HG02623 (cell line): ENCODE measurements around the gene PPP1R12A.

Experiments used
- ATAC-seq: cut with Tn5 transposase; IDR thresholded peaks from one replicate; pipeline ENCODE4 v1.9.1; 2021; ENCODE audit warnings: moderate library complexity; ENCODE audit not compliant: unreplicated experiment

PPP1R12A gene

DNA sequence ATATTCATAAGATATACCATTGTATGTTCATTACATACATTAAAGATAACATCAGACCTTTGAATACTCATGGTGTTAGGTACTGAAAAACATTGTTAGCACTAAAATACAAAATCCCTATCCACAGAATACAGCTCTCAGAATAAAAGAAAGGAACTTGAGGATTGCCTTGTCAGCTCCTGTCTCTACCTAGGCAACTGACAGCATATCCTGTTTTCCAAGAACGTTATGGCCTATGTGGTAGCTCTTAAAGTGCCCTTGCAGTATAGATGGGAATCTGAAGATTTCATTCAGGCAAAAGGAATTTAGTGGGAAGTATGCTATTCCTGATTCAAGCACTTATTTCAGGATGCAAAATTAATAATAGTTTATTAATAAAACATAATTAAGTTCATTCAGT lies 1.8 kb upstream of the PPP1R12A start:
- ATAC-seq: no peak

DNA sequence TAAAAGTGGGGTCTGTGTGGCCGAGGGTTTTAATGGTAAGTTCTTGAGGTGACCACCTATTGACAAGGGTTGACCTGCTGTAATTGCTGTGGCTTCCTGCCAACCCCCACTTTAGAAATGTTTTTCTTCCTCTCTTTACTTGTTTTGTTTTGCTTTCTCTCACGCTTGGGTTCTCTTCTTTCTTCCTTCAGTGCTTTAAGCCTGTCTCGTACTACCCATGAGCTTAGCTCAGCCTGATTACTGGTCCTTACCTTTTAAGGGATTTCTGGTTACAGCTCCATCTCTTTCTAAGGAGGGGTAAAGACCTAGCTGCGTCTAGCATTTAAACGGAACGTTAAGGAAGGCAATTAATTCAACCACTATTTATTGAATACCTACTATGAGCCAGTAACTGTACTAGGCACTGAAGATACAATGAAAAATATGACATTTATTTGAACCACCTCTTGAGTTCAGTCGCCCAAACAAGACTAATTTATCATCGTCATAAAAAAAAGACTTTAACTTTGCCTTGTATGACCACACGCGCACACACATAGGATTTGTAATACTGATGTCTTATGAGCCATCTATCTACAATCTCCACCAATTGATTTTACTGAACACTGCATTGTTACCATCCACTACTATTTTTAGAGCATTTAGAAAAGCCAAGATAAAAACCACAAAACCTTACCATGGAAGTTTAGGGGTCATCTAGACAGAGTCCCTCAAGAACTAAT lies 888 bp upstream of the PPP1R12A start:
- ATAC-seq: peak; percentile 14

DNA sequence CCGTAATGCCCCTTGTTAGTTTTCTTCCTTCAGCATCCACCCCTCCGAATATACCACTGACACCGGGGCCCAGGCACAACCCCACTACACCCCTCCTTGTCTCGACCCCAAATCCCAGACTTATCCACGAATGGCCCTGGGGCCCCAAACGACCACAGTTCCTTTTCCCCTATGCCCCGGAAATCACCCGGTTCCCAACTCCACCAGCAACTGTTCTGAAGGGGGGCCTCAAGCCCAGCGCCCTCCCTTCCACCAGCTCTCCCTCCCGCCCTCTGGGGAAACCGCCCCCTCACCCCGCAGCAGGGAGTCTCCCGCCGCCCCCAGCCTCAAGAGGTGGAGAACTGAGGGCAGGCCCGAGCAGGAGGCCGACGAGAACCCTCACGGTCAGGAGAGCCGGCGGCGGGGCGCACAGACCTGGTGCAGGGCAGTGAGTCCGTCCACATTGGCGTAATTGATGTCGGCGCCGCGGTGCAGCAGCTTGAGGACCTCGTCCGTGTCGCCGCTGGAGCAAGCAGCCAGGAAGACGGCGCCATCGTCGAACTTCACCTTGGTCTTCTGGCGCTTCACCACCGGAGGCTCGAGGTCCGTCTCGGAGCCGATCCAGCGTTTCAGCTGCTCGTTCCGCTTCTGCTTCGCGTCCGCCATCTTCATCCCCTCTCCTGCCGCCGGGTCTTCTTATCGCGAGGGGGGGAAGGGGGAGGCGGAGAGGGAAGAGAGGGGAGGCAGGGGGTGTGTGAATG lies 446 bp downstream of the PPP1R12A start:
- ATAC-seq: peak; percentile 8

DNA sequence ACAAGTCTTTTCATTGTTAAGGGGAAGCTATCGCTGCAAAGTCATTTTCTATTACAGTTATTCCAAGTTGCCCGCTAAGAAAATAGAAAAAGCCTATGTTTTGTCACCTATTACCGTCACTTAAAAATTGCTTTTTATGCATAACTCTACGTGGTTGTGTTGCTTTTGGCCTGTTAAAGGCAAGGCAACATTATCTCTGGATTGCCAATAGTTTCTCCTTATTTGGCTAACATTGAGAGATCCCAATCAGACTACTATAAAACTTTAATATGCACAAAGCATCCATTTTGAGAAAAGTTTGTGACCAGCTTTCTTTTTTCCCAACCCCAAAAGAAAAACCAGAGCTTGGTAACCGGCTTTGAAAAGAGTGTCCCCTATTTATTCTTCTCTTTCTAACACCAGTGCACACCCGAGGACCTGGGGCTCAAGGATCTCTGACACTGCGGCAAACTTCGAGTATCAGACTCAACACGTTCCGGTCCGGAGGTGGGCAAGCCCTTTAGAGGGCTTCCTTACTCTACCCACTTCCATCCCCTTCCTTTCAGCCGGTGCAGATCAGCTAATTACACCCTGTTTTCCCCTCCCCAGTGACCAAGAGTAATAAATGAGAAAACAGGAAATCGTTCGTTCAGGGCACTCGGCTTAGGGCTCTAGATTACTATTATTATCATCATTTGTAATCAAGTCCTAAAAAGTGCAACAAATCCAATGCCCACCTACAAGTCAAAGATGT lies 1.2 kb downstream of the PPP1R12A start:
- ATAC-seq: no peak

DNA sequence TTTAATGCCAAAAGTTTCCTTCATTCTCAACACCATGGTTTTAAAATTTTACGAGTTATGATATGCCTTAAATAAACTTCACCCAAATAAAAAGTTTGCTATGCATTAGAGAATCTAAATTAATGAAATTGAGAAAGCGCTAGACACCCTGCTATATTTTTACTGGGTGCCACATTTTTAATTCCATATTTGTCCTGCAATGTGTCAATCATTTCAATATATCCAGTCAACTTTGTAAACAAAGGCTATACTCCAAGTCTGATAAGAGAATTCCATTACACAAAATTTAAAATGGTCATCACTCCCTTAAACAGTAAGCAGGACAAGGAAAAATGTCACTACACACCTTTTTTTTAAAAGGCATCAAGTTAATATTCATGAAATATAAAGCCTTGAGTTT lies 1.9 kb downstream of the PPP1R12A start:
- ATAC-seq: no peak

DNA sequence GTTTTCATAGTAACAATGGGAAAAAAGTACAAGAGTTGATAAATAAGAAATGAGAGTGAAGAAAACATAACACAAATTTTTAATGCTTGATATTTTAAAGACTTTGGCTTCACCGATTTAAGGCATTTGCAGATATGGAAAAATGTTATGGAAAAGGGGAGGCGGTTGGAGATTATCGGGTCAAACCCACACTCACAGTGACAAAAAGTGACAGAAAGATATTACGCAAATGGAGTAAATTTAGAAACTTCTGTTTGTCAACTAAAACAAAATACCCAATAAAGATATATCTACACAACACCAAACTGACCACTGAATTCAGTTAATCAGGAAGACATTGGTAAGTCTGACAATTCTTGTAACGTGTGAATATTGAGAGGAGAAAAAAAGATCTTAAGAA lies 2.5 kb downstream of the PPP1R12A start:
- ATAC-seq: no peak

DNA sequence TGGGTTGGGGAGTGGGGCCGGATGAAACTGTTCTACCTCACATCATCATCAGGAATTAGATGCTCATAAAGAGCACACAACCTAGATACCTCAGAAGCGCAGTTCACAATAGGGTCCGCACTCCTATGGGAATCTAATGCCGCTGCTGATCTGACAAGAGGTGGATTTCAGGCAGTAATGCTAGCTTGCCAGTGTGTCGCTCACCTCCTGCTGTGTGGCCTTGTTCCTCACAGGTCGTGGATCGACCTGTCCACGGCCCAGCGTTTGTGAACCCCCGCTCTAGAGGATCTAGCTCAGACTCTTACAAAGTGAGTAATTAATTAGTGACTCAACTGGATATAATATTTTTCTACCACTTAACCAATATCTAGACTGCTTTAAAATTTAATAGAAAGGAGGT lies 5.8 kb downstream of the PPP1R12A start:
- ATAC-seq: no peak

DNA sequence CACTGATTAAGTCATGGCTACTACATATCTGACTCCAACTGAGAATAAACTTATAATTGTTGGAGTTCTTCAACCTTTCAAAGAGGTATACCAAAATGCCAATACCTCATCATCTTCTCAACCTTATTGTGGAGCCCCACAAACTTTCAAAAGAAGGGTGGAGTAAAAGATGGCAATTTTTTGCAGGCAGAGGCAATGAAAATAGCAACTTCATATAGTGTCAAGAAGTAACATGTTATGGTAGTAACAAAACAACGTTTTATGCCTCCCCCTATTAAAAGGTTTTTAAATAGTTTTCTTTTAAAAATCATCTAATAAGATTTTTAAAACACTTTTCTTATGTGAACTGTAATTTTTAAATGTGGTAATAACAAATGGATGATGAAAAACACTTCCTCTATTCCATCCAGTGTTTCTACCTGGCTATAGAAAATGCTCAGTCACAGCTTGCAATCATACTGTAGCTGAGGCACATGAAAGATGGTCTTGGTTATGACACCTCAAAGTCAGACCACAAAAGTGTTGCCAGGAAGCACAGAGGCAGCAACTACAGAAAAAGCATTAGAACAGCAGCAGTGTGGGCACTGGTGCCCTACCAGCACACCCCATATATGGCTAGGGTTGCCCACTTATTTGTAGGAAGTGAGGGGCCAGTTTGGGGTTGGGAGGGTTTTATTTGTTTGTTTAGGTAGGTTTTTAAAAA lies 7.0 kb downstream of the PPP1R12A start:
- ATAC-seq: peak; percentile 97

DNA sequence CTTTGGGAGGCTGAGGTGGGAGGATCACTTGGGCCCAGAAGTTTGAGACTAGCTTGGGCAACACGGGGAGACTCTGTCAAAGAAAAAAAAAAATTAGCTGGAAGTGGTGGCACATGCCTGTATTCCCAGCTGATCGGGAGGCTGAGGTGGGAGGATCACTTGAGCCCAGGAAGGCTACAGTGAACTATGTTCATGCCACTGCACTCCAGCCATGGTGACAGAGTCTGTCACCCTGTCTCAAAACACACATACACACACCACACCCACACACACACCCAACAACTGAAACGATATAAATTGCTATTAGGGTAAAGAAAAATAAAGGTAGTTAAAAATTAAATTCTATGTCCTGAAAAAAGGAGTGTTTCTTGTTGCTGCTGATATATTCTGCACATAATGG lies 7.9 kb downstream of the PPP1R12A start:
- ATAC-seq: no peak

DNA sequence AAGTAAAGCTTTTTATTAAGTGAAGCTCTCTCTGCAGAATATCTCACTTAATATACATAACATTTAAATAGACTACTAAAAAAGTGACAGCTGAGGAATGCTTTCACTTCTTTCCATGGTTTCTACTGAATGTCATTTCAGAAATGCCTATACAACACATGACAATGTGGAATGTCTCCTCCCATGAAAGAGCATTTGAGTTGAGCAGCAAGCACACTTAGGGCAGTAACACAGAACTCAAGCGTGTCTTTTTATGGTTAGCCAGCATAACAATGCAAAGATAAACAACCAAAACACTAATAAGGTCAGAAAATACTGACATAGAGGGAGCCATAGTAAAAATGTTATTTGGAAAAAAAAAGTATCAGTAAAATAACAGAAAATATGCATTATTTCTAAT lies 9.4 kb downstream of the PPP1R12A start:
- no peak for ATAC-seq

DNA sequence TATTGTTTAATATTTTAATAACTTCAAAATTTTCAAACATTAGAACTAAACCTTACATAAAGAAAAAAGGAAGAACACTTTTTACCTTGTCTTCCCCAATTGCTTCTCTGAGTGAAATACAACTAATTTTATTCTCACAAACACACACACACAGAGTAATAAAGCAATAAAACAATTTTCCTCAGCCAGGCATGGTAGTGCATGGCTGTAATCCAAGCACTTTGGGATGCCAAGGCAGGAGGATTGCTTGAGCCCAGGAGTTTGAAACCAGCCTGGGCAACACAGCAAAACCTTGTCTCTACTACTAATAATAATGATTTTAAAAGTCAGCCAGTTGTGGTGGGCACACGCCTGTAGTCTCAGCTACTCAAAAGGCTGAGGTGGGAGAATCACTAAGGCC lies 13.1 kb downstream of the PPP1R12A start:
- ATAC-seq: no peak

DNA sequence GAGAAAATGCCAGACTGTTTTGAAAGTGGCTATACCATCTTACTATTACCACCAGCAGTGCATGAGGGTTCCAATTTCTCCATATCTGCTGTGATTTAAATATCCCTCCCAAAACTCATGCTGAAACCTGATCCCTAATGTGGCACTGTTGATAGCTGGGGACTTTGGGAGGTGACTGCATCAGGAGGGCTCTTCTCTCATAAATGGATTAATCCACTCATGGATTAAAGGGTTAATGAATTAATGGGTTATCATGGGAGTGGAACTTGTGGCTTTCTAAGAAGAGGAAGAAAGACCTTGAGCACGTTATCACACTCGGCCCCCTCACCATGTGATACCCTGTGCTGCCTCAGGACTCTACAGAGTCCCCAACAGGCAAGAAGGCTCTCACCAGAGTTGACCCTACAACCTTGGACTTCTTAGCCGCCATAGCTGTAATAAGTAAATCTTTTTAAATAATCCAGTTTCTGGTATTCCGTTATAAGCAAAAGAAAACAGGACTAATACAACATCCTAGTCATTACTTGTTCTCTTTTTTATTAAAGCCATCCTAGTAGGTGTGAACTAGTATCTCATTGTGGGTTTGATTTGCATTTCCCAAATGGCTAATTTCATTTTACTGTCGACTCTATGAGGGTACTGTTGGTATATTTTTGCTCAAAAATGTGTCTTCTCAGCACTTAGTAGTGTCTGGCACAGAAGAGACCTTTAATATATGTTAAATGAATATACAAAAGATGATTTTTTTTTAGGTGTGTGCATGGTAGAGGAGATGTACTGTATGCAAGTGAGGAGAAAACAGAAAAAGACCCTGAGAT lies 14.3 kb downstream of the PPP1R12A start:
- ATAC-seq: no peak

DNA sequence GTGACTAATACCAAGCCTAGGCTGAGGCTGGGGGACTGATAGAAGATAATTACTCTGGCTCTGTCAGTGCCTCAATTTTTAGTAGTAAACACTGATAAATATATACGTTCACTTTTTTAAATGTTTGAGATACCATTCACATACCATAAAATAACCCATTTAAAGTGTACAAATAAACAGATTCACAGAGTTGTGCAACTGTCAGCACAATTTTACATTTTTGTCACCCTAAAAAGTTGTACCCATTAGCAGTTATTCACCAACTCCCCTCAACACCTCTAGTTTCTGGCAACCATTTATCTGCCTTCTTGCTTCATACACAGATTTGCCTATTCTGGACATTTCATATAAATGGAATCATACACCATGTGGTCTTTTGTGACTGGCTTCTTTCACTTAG lies 15.1 kb downstream of the PPP1R12A start:
- ATAC-seq: no peak

DNA sequence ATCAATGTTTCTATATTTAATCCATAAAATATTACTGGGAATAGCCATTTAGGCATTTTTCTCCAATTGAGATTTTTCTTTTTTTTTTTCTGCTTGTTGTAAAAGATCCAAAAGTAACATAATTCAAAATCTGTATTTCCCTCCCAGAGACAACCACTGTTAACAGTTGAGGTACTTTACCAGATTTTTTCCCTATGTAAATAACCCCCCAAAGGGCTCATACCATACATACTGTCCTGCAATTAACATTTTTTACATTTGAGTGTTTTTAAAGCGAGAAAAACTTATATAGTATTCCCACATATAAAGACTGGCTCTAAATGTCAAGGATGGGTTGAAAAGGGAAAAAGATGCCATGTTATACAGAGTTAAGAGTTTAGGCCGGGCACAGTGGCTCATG lies 18.1 kb downstream of the PPP1R12A start:
- no peak for ATAC-seq

DNA sequence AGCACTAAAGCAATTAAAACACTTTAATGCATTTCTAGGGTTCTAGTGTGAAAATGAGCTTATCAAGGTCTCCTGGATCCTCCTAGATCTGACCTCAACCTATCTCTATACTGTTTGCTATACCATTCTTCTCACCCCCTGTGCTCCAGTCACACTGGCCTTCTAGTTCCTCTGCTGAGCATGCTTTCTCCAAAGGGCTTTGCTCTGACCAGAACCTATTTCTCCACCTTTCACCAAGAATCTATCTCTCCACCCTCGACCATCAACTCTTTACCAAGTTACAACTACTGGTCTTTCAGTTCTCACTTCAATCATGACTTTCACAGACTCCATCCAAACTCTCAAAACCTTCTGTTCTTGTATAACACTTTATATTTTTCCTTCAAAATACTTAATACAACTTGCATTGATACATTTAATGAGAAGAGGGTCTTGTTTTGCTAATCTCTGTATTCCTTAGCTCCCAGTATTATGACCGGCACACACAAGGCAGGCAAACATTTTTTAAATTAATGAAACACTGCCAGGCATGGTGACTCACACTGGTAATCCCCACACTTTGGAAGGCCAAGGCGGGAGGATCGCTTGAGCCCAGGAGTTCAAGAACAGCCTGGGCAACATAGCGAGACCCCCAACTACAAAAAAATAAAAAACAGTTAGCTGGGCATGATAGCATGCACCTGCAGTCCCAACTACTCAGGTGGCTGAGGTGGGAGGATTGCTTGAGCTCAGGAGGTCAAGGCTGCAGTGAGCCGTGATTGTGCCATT lies 22.8 kb downstream of the PPP1R12A start:
- ATAC-seq: no peak

DNA sequence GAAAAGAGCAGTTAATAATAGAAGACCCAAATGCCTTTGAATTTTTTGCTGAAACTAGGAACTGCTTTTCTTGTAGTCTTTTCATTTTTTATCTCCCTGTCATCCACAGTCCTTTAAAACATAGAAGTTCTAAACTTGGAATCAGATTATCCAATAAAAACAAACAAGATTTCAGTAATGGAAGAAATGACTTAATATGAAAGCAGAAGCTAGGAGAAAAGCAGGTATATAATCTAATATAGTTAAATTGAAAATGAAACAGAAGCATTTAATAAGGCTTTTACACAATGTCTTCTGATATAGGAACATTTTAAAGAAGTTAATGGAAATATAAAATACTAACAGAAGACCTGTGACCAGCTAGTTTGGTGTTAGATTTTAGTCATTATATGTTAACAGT lies 26.5 kb downstream of the PPP1R12A start:
- ATAC-seq: no peak

DNA sequence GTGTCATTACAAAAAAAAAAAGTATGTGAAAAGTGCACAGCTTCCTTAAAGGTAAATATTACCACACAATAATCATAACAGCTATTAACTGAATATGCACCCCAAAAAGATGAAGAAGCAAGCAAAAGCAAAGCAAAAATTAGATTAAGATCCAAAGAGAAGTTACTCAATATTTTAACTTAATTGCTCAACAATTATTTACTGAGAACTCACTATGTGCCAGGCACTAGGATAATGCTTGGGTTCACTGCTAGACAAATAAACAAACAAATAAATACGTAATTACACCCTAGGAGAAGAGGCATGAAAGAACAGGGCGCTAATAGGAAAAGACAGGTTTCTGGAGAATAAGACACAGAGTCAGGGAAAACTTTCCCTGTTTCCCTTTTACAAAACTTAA lies 33.4 kb downstream of the PPP1R12A start:
- no peak for ATAC-seq

DNA sequence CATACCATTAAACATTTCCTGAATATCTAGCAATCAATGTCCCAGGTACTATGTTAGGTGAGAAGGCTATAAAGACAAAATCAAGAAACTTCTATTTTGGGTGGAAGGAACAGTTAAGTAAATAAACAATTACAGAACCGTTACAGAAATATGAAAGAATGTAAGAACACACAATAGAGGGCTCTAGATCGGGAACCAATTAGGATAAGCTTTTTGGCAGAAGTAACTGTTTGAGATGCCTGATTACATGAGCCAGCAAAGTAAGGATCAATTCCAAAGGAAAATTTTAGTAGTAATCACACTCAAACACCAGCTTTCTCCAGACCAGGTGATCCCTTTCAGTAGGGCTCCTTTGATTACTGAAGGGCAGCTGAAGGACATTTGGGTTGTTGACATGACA lies 33.9 kb downstream of the PPP1R12A start:
- no peak for ATAC-seq

DNA sequence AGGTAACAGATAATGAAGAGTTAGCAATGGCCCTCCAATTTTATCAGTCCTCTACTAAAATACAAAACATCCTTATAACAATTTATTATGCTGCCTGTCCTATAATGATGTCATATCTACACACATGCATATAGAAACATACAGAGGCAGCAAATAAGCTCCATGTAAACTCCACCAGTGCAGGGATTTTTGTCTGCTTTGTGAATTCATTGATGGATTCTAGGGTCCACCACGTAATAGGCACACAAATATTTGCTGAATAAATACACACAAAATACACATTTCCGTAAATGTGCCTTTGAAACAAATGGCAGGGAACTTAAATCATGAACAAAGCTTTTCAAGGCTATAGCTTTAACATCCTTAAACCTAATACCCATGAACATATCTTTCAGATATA lies 34.7 kb downstream of the PPP1R12A start:
- ATAC-seq: no peak

DNA sequence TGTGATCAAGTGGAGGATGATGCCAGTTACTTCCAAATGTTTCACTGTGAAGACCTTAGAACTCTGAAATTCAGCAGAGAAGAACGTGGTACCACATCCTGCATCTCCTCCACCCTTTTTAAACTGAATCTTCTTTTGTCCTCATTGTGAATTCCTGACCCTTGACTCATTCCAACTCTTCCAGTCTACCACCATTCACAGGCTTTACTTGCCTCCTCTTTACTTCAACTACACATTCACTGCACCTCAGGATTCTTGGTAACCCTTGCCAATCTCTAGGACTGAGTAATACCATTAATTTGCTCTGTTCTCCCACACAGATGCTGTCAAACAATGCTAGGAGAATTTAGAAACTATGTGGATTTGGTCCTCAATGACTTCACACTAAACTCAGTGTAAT lies 37.3 kb downstream of the PPP1R12A start:
- ATAC-seq: no peak
